ENCODE results near the gene GSDME. TPM values are rescaled to one million over a fixed set of nuclear protein-coding genes. Genes with fewer than 3 reads are reported as not detected.

The GSDME gene
- total RNA-seq, 1 experiment from 2014 or later = 5.5 TPM

- H3K79me1 ChIP-seq (ENCODE audit: insufficient read depth, low read depth, low read length, poor library complexity, severe bottlenecking) = no peaks in the 10 kb centered on the region
- no peak overlapping the region for H4K91ac ChIP-seq (ENCODE audit: insufficient read length, low read depth, low read length)
- H3T11ph ChIP-seq (ENCODE audit: low read length) = no peak overlapping the region
- no peak overlapping the region for H2AFZ ChIP-seq (ENCODE audit: low read length)
- H3K27me3 Mint-ChIP-seq (ENCODE audit: low read depth) = peaks cover 5% of the 10 kb centered on the region
- TF ChIP-seq CTCF (conservative IDR thresholded peaks at IDR 0.05) = no peak
- no peak overlapping the region for H3K23ac ChIP-seq (ENCODE audit: insufficient read length, low read depth, low read length)
- no peaks in the 10 kb centered on the region for H3K27me3 ChIP-seq (ENCODE audit: insufficient read depth, low read length)
- DNase-seq = no peak
- no peak overlapping the region for H3K9ac ChIP-seq (ENCODE audit: extremely low read depth, insufficient read length, low read length)
- no peak overlapping the region for H3K27ac ChIP-seq (ENCODE audit: insufficient read length, low read depth, low read length)
- H3K9me3 ChIP-seq (ENCODE audit: control insufficient read depth, low read depth, low read length) = no peaks in the 10 kb centered on the region
- no peak overlapping the region for H3K4ac ChIP-seq (ENCODE audit: low read depth, low read length)
- H3K9me3 Mint-ChIP-seq = no peaks in the 10 kb centered on the region; a peak in 1 of 5 replicates
- H3K27ac Mint-ChIP-seq = no peak overlapping the region; a peak in 1 of 7 replicates
- H2BK20ac ChIP-seq (ENCODE audit: low read depth, low read length, poor library complexity, severe bottlenecking) = no peak overlapping the region
- H2BK5ac ChIP-seq (ENCODE audit: insufficient read length, low read length) = no peak overlapping the region
- H2BK12ac ChIP-seq (ENCODE audit: insufficient read length, low read depth, low read length) = no peak overlapping the region
- no peak overlapping the region for H3K4me2 ChIP-seq (ENCODE audit: insufficient read depth, insufficient read length, low read length)
- H3K4me3 Mint-ChIP-seq = no peak overlapping the region
- H3K36me3 Mint-ChIP-seq (ENCODE audit: insufficient read depth in 1 of 3, low read depth in 3 of 3) = no peaks in the 10 kb centered on the region
- H3K23me2 ChIP-seq (ENCODE audit: insufficient read length, low read depth, low read length, poor library complexity, severe bottlenecking) = no peaks in the 10 kb centered on the region
- H4K5ac ChIP-seq (ENCODE audit: insufficient read length, low read depth, low read length) = no peak overlapping the region
- no peak overlapping the region for H2BK120ac ChIP-seq (ENCODE audit: low read depth, low read length, poor library complexity, severe bottlenecking)
- no CpG with 5 or more reads among the region's 9 CpGs for WGBS (ENCODE audit: extremely low coverage, insufficient read length, low lambda C conversion rate)
- no peak overlapping the region for H3K14ac ChIP-seq (ENCODE audit: insufficient read depth, low read length)
- no peak overlapping the region for H3K56ac ChIP-seq (ENCODE audit: insufficient read length, low read depth, low read length)
- no peaks in the 10 kb centered on the region for H4K20me1 ChIP-seq (ENCODE audit: control insufficient read depth, insufficient read depth, insufficient read length)
- H3K4me1 Mint-ChIP-seq = peaks cover 5 to 11% of the 10 kb centered on the region in 2 experiments
- H2AK5ac ChIP-seq (ENCODE audit: insufficient read length, low read length) = no peak overlapping the region
- H3K4me1 ChIP-seq (ENCODE audit: insufficient read depth, low read length) = no peaks in the 10 kb centered on the region
- no peak overlapping the region for H4K8ac ChIP-seq (replicated peaks; ENCODE audit: insufficient read length, low read depth, low read length)
- no peak overlapping the region for H3K18ac ChIP-seq (ENCODE audit: insufficient read length, low read depth, low read length)
- H2BK15ac ChIP-seq (ENCODE audit: low read depth, low read length) = no peak overlapping the region
- no peaks in the 10 kb centered on the region for H3K79me2 ChIP-seq (ENCODE audit: insufficient read depth, low read length)
Observed at GRCh38 chr7:24769014-24769830, 12.0 kb upstream of the GSDME start.

Measured in H9 (cell line).